ENCODE results near the gene C10orf120. TPM values are rescaled to one million over a fixed set of nuclear protein-coding genes. Genes with fewer than 3 reads are reported as not detected.
A peak's percentile ranks its signal among the peaks of the same experiment; 100 is the strongest.

The C10orf120 gene
- total RNA-seq, 2 donors from 2014 or later = not detected

DNA sequence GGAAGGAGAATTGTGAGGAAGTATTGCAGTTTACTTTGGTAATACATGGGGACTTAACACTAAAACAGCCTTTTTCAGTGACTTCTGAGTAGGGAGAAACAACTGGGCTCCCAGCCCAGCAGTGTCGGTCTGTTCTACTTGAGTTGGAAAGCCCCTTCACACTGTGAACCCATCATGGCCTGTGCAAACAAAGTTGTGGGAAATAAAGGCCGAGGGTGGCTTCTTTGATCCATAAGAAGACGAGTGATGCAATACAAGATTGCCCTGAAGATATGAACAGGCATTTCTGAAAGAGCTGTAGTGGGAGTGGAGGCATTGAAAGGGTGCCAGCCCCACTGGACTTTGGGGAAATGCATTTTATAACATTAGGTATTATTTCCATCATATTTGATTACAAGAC is 28.3 kb downstream of the C10orf120 start:
- no peaks in the 10 kb centered on the region for H3K9me3 ChIP-seq (ENCODE audit: control insufficient read depth, low read length)
- Mint-ChIP-seq H3K4me3 (no peak overlapping the region), H3K27ac (no peak overlapping the region), H3K9me3 (no peaks in the 10 kb centered on the region), H3K36me3 (ENCODE audit: low read depth) (no peaks in the 10 kb centered on the region), H3K27me3 (ENCODE audit: insufficient read depth) (peaks cover 70% of the 10 kb centered on the region), H3K4me1 (peaks cover 30% of the 10 kb centered on the region)
- peaks cover 55% of the 10 kb centered on the region for H3K27me3 ChIP-seq (ENCODE audit: control insufficient read depth, insufficient read depth, low read length, poor library complexity, severe bottlenecking)
- peaks cover 31% of the 10 kb centered on the region for H3K4me1 ChIP-seq (ENCODE audit: control insufficient read depth, insufficient read depth, low read length)
- no peak overlapping the region for H3K4me3 ChIP-seq (ENCODE audit: low read length)
- H3K36me3 ChIP-seq (ENCODE audit: control insufficient read depth, insufficient read depth, low read length) = no peaks in the 10 kb centered on the region
- no peak overlapping the region for H3K27ac ChIP-seq (ENCODE audit: low read depth, low read length)
- DNase-seq = no peak
- H3K9ac ChIP-seq (ENCODE audit: extremely low read depth, low read length, poor library complexity, severe bottlenecking) = no peak overlapping the region
- WGBS, 2 experiments (ENCODE audit: insufficient coverage in 1 of 2, insufficient read length in 1 of 2) = 92 to 96% methylated on average over 3 of the region's 3 CpGs
- TF ChIP-seq CTCF (conservative IDR thresholded peaks at IDR 0.05) = no peak

DNA sequence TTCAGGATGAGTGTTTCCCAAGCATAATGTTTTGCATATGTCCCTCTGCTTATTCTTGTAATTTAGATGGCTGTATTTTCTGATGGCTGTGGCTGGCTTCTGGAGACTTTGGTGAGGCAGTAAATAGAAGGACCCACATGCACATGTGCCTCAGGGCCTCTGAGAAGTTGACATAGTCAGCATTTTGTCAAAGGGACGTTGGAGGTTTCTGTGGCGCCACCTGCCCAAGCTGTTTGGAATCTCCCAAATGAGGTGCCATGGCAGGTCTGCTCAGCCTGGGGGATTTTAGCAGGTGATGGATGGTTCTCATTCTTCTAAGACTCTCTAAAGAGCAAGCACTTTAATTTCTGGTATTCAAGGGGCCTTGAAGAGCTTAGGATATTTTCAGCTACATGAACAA is 29.8 kb downstream of the C10orf120 start:
- Histone ChIP-seq H3K27me3 (ENCODE audit: control insufficient read depth, insufficient read depth, low read length, poor library complexity, severe bottlenecking) (peaks cover 54% of the 10 kb centered on the region), H3K27ac (ENCODE audit: low read depth, low read length) (no peak overlapping the region), H3K9ac (ENCODE audit: extremely low read depth, low read length, poor library complexity, severe bottlenecking) (no peak overlapping the region), H3K36me3 (ENCODE audit: control insufficient read depth, insufficient read depth, low read length) (no peaks in the 10 kb centered on the region), H3K4me1 (ENCODE audit: control insufficient read depth, insufficient read depth, low read length) (peaks cover 31% of the 10 kb centered on the region), H3K9me3 (ENCODE audit: control insufficient read depth, low read length) (no peaks in the 10 kb centered on the region), H3K4me3 (ENCODE audit: low read length) (peak overlapping the region; percentile 39)
- peak; percentile 63 for TF ChIP-seq CTCF (conservative IDR thresholded peaks at IDR 0.05)
- Mint-ChIP-seq H3K4me3 (no peak overlapping the region), H3K27me3 (ENCODE audit: insufficient read depth) (peaks cover 65% of the 10 kb centered on the region), H3K27ac (no peak overlapping the region), H3K4me1 (peaks cover 30% of the 10 kb centered on the region), H3K36me3 (ENCODE audit: low read depth) (no peaks in the 10 kb centered on the region), H3K9me3 (no peaks in the 10 kb centered on the region)
- WGBS, 2 experiments (ENCODE audit: insufficient coverage in 1 of 2, insufficient read length in 1 of 2) = 70% methylated on average over 2 of the region's 2 CpGs; no CpG with 5 or more reads in 1 of the 2 experiments
- DNase-seq = peak; percentile 76

DNA sequence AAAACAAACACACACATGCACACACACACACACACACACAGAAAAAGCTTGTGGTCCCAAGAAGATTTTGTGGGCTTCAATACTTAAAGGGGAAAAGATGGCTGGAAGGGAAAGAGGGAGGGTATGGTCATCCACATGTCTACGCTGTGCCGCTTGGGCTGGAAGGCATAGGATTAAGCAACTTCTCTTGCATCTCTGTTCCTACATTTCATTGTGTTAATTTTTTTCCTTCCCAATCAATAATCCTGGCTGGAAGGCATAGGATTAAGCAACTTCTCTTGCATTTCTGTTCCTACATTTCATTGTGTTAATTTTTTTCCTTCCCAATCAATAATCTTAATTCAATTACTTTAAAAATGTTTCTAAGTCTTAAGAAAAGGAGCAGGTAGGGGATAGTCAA is 30.6 kb downstream of the C10orf120 start:
- Histone ChIP-seq H3K36me3 (ENCODE audit: control insufficient read depth, insufficient read depth, low read length) (no peaks in the 10 kb centered on the region), H3K27me3 (ENCODE audit: control insufficient read depth, insufficient read depth, low read length, poor library complexity, severe bottlenecking) (peaks cover 52% of the 10 kb centered on the region), H3K4me3 (ENCODE audit: low read length) (peak overlapping the region; percentile 39), H3K4me1 (ENCODE audit: control insufficient read depth, insufficient read depth, low read length) (peaks cover 31% of the 10 kb centered on the region), H3K9ac (ENCODE audit: extremely low read depth, low read length, poor library complexity, severe bottlenecking) (no peak overlapping the region), H3K9me3 (ENCODE audit: control insufficient read depth, low read length) (no peaks in the 10 kb centered on the region), H3K27ac (ENCODE audit: low read depth, low read length) (no peak overlapping the region)
- H3K36me3 Mint-ChIP-seq (ENCODE audit: low read depth) = no peaks in the 10 kb centered on the region
- DNase-seq = no peak
- 94% methylated on average over 2 of the region's 2 CpGs; no CpG with 5 or more reads in 1 of the 2 experiments for WGBS, 2 experiments (ENCODE audit: insufficient coverage in 1 of 2, insufficient read length in 1 of 2)
- no peak overlapping the region for H3K4me3 Mint-ChIP-seq
- H3K9me3 Mint-ChIP-seq = no peaks in the 10 kb centered on the region
- H3K27me3 Mint-ChIP-seq (ENCODE audit: insufficient read depth) = peaks cover 63% of the 10 kb centered on the region
- H3K27ac Mint-ChIP-seq = no peak overlapping the region
- no peak for TF ChIP-seq CTCF (conservative IDR thresholded peaks at IDR 0.05)
- peaks cover 30% of the 10 kb centered on the region for H3K4me1 Mint-ChIP-seq
